Frontal cortex (tissue), 4 donors: ENCODE data around the gene CHST10. TPM values are rescaled to one million over a fixed set of nuclear protein-coding genes. Genes with fewer than 3 reads are reported as not detected.
"Not testable (repeated sequence)": the region's sequence is repeated elsewhere in the genome, so short reads cannot be mapped to it uniquely, and the experiment has no call there.

Source experiments
- DNase-seq, 2 donors: peaks; one replicate each; pipeline ENCODE4 v3.0.0; 2012; ENCODE audit warnings: low spot score in 2 of 2
- FAIRE-seq: peaks from 2 replicates; lab custom pipeline; 2012; peaks lifted over from hg19 to GRCh38; lab: Jason Lieb, UNC
- small RNA-seq: library from RNA; depleted of rRNA; stranded (forward); fragments of <200 nt; gene quantifications from one replicate; pipeline ENCODE3, GENCODE V24; 2014
- total RNA-seq: library from RNA; depleted of rRNA; stranded (reverse); fragments of >200 nt; gene quantifications from one replicate; pipeline ENCODE4 v1.2.3, GENCODE V29; 2014
- donor health status: control.
- donor health status: control.
- donor health status: control.

Gene CHST10
- total RNA-seq, 1 donor from 2014 or later = 82.3 TPM

DNA sequence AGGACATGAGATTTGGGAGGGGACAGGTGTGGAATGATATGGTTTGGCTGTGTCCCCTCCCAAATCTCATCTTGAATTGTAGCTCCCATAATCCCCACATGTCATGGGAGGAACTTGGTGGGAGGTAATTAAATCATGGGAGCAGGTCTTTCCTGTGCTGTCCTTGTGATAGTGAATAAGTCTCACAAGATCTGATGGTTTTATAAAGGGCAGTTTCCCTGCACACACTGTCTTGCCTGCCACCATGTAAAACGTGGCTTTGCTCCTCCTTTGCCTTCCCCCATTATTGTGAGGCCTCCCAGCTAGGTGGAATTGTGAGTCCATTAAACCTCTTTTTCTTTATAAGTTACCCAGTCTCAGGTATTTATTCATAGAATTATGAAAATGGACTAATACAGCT lies 72.3 kb downstream of the CHST10 start:
- not testable (repeated sequence) for FAIRE-seq, DNase-seq

DNA sequence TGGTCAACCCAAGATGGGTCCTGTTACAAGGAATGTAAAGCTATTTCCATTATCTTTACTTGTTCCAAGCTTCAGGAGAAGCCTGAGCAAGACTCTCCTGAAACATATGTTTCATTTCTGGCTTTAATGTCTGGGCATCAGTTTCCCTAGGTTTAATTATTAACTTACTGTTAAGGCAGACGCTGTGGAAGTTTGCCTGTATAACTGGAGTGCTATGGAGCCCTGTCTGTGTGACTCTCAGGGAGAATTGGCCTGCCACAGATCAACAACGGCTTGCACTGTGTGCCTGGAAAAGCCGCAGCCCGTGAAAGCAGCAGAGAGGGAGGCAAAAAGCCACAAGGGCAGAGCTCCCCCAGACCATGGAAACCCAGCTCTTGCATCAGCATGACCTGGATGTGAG lies 73.0 kb downstream of the CHST10 start:
- no peak for FAIRE-seq

GRCh38 chr2:100342466-100342865 lies 75.0 kb downstream of the CHST10 start:
- not testable (repeated sequence) for FAIRE-seq, DNase-seq

More for the DNA sequence above, 73.0 kb downstream of the CHST10 start:
- DNase-seq = no peak

Small RNA genes lying within 50 kb of the gene (small RNA-seq; reads per million reads assigned to genes)
- gene AC012493.2 (not detected), gene AC012493.3 (not detected)

Other genes with a start within 250 kb of the CHST10 start
- 47.3 TPM for gene LONRF2, start 95.2 kb downstream of the CHST10 start, total RNA-seq
- not detected for gene NMS, start 52.8 kb upstream of the CHST10 start, total RNA-seq
- 9.8 TPM for gene PDCL3, start 145.3 kb upstream of the CHST10 start, total RNA-seq